Caki2 (cell line): ENCODE results near the gene DRAP1. TPM values are rescaled to one million over a fixed set of nuclear protein-coding genes. Genes with fewer than 3 reads are reported as not detected.

Experiments used
- total RNA-seq: library from RNA; depleted of rRNA; stranded (reverse); fragments of >200 nt; shearing (Covaris generic); gene quantifications from 2 replicates; pipeline ENCODE4 v1.2.3, GENCODE V29; 2014; ENCODE audit warnings: low replicate concordance; rRNA removed

Gene DRAP1
- total RNA-seq, 1 experiment from 2014 or later, result 212 TPM

Other genes starting within 250 kb of the DRAP1 start
- gene KAT5, start 207.2 kb upstream of the DRAP1 start, total RNA-seq, result 43.6 and 71.0 TPM in 2 replicates
- 19.0 and 29.2 TPM in 2 replicates for gene RNASEH2C, start 198.6 kb upstream of the DRAP1 start, total RNA-seq
- 7.2 and 7.9 TPM in 2 replicates for gene AP5B1, start 138.4 kb upstream of the DRAP1 start, total RNA-seq
- not detected in 2 replicates for gene OVOL1, start 132.4 kb upstream of the DRAP1 start, total RNA-seq
- gene SNX32, start 85.5 kb upstream of the DRAP1 start, total RNA-seq, result not detected in 2 replicates
- gene CFL1, start 61.2 kb upstream of the DRAP1 start, total RNA-seq, result 1,200 and 1,265 TPM in 2 replicates
- gene MUS81, start 59.0 kb upstream of the DRAP1 start, total RNA-seq, result 69.0 and 76.8 TPM in 2 replicates
- 0.75 and 5.2 TPM in 2 replicates for gene EFEMP2, start 46.6 kb upstream of the DRAP1 start, total RNA-seq
- gene CTSW, start 39.6 kb upstream of the DRAP1 start, total RNA-seq, result not detected in 2 replicates
- 61.1 and 89.5 TPM in 2 replicates for gene FIBP, start 31.0 kb upstream of the DRAP1 start, total RNA-seq
- 82.6 and 121 TPM in 2 replicates for gene CCDC85B, start 28.8 kb upstream of the DRAP1 start, total RNA-seq
- 67.3 and 80.4 TPM in 2 replicates for gene FOSL1, start 19.0 kb upstream of the DRAP1 start, total RNA-seq
- gene C11orf68, start 364 bp upstream of the DRAP1 start, total RNA-seq, result 12.7 and 36.3 TPM in 2 replicates
- gene TSGA10IP, start 26.1 kb downstream of the DRAP1 start, total RNA-seq, result not detected in 2 replicates
- gene SART1, start 42.3 kb downstream of the DRAP1 start, total RNA-seq, result 28.1 and 68.3 TPM in 2 replicates
- 35.4 and 53.9 TPM in 2 replicates for gene EIF1AD, start 82.7 kb downstream of the DRAP1 start, total RNA-seq
- gene BANF1, start 83.1 kb downstream of the DRAP1 start, total RNA-seq, result 361 and 387 TPM in 2 replicates
- not detected in 2 replicates for gene CST6, start 92.6 kb downstream of the DRAP1 start, total RNA-seq
- gene CATSPER1, start 107.1 kb downstream of the DRAP1 start, total RNA-seq, result 0.67 and 2.8 TPM in 2 replicates
- gene GAL3ST3, start 129.7 kb downstream of the DRAP1 start, total RNA-seq, result not detected in 2 replicates
- gene SF3B2, start 132.9 kb downstream of the DRAP1 start, total RNA-seq, result 191 and 216 TPM in 2 replicates
- 4.2 and 15.9 TPM in 2 replicates for gene PACS1, start 150.8 kb downstream of the DRAP1 start, total RNA-seq